Ishikawa (cell line): Measurements from ENCODE around the gene PRELID2.

Source experiments
- CEBPB ChIP-seq: IDR thresholded peaks from 2 replicates; pipeline ENCODE4 v1.6.1; 2012
- CREB1 ChIP-seq: IDR thresholded peaks from 2 replicates; pipeline ENCODE4 v1.6.1; 2012; ENCODE audit warnings: low read depth
- EGR1 ChIP-seq: IDR thresholded peaks from 2 replicates; pipeline ENCODE4 v1.6.1; 2012
- EP300 ChIP-seq: IDR thresholded peaks from 2 replicates; pipeline ENCODE4 v1.6.1; 2012; ENCODE audit warnings: borderline replicate concordance
- FOXM1 ChIP-seq: IDR thresholded peaks from 2 replicates; pipeline ENCODE4 v1.6.1; 2012; ENCODE audit warnings: low read depth, borderline replicate concordance
- MAX ChIP-seq: IDR thresholded peaks from 2 replicates; pipeline ENCODE4 v1.6.1; 2012
- NFIC ChIP-seq: IDR thresholded peaks from 2 replicates; pipeline ENCODE4 v1.6.1; 2012
- RAD21 ChIP-seq: IDR thresholded peaks from 2 replicates; pipeline ENCODE4 v1.6.1; 2012; ENCODE audit warnings: low read depth
- REST ChIP-seq: IDR thresholded peaks from 2 replicates; pipeline ENCODE4 v1.6.1; 2012; ENCODE audit warnings: low read depth, mild to moderate bottlenecking
- TAF1 ChIP-seq: IDR thresholded peaks from 2 replicates; pipeline ENCODE4 v1.6.1; 2012; ENCODE audit warnings: low read depth, mild to moderate bottlenecking
- TCF12 ChIP-seq: IDR thresholded peaks from 2 replicates; pipeline ENCODE4 v1.6.1; 2012; ENCODE audit warnings: low read depth
- TEAD4 ChIP-seq: IDR thresholded peaks from 2 replicates; pipeline ENCODE4 v1.6.1; 2012
- USF1 ChIP-seq: IDR thresholded peaks from 2 replicates; pipeline ENCODE4 v1.6.1; 2012
- YY1 ChIP-seq: IDR thresholded peaks from 2 replicates; pipeline ENCODE4 v1.6.1; 2012; ENCODE audit warnings: low read depth
- ZBTB7A ChIP-seq: IDR thresholded peaks from 2 replicates; pipeline ENCODE4 v1.6.1; 2012; ENCODE audit warnings: low read depth

PRELID2 gene

DNA sequence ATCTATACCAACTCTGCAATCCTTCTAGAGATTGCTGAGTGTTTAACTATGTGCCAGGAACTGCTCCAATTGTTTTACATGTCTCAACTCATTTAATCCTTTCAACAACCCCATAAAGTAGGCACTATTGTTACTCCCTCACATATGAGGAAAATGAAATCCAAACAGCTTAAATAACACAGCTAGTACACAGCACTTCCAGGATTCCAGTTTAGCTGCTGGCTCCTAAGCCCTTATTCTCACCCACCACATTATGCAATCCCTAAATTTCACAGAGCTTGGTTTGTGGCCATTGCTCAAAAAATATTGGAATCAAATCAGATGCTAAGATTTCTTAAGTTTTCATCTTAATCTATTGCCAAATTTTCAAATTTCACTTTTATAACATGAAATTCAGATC, 84.9 kb downstream of the PRELID2 start:
- TF ChIP-seq CEBPB (no peak), FOXM1 (no peak), CREB1 (no peak), YY1 (no peak), MAX (no peak), REST (no peak), USF1 (no peak), EP300 (no peak), TCF12 (no peak), EGR1 (no peak), TEAD4 (no peak)

- TF ChIP-seq YY1 (no peak), EP300 (no peak)
Measured at GRCh38 chr5:145743396-145744061, 91.6 kb downstream of the PRELID2 start.

DNA sequence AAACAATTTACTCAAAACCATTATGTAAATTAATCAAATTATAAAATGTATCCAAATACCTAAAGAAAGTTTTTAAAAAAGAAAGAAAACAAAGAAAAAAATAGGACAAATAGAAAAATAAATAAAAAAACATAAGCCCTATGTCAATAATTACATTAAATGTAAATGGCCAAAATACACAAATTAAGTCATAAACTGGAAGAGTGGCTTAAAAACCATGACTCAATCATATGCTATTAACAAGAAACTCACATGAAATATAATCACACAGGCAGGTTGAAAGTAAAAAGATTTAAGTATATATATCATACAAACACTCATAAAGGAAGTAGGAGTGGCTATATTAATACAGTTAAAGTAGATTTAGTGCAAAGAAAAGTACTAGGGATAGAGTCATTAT, 95.3 kb downstream of the PRELID2 start:
- TF ChIP-seq EP300 (no peak), CEBPB (no peak)

DNA sequence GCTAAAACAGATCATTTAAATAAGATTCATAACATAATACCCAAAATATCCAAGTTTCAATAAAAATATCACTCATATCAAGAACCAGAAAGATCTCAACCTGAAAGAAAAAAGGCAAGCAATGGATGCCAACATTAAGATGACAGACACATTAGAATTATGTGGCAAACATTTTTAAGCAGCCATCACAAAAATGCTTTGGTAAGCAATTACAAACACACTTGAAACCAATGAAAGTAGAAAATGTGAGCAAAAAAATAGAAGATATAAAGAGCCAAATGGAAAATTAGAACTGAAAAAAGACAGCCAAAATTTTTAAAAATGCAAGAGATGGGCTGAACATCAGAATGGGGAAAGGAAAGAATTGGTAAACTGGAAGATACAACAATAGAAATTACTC, 96.9 kb downstream of the PRELID2 start:
- TF ChIP-seq CEBPB = no peak
- no peak for TF ChIP-seq NFIC
- TF ChIP-seq EP300 = no peak
- TF ChIP-seq FOXM1 = no peak
- TF ChIP-seq TCF12 = no peak
- TF ChIP-seq TEAD4 = no peak
- TF ChIP-seq MAX = no peak
- TF ChIP-seq YY1 = no peak
- TF ChIP-seq TAF1 = no peak
- no peak for TF ChIP-seq RAD21
- no peak for TF ChIP-seq CREB1
- no peak for TF ChIP-seq EGR1
- TF ChIP-seq USF1 = no peak

GRCh38 chr5:145737578-145737977, 97.6 kb downstream of the PRELID2 start:
- no peak for TF ChIP-seq YY1
- no peak for TF ChIP-seq CREB1
- no peak for TF ChIP-seq MAX
- no peak for TF ChIP-seq EGR1
- no peak for TF ChIP-seq TEAD4
- TF ChIP-seq TCF12 = no peak
- TF ChIP-seq EP300 = no peak
- TF ChIP-seq CEBPB = no peak
- TF ChIP-seq NFIC = no peak
- TF ChIP-seq FOXM1 = no peak
- no peak for TF ChIP-seq REST
- no peak for TF ChIP-seq ZBTB7A
- no peak for TF ChIP-seq USF1
- no peak for TF ChIP-seq TAF1
- no peak for TF ChIP-seq RAD21

DNA sequence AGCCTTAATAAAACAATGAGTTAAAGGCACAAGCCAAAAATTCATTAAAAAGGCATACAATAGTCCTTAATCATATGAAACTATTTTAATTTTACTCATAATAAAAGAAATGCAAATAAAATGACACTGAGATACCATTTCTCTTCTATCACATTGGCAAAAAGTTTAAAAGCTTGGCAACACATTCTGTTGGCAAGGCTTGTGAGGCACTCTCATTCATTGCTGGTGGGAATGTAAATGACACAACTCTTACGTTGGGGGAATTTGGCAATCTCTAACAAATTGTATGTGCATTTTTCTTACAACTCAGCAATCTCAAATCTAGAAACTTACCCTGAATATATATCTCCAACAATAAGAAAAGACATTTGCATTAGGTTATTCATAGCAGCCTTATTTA, 111.6 kb downstream of the PRELID2 start:
- no peak for TF ChIP-seq USF1
- TF ChIP-seq YY1 = no peak
- TF ChIP-seq REST = no peak
- no peak for TF ChIP-seq FOXM1
- no peak for TF ChIP-seq TAF1
- no peak for TF ChIP-seq ZBTB7A
- no peak for TF ChIP-seq EGR1
- no peak for TF ChIP-seq EP300
- no peak for TF ChIP-seq TCF12
- no peak for TF ChIP-seq RAD21
- TF ChIP-seq CREB1 = no peak
- no peak for TF ChIP-seq TEAD4
- TF ChIP-seq CEBPB = no peak
- no peak for TF ChIP-seq NFIC
- no peak for TF ChIP-seq MAX
